Suprapubic skin (tissue), 3 donors: ENCODE results near the gene E2F4.

Source experiments
- EP300 ChIP-seq: sonication (generic); formaldehyde crosslinking; IDR thresholded peaks from one replicate; pipeline ENCODE4 v1.6.1; 2017; ENCODE audit warnings: antibody characterized with exemption
- POLR2A ChIP-seq, 2 donors: fragments of 450-650 bp; IDR thresholded peaks; one replicate each; pipeline ENCODE4 v1.6.1; 2017; ENCODE audit warnings: antibody characterized with exemption in 2 of 2, mild to moderate bottlenecking in 2 of 2, moderate library complexity in 2 of 2
- TF ChIP-seq, protein P1 (sequence below), 2 donors: fragments of 200-600 bp in 1 of 2; fragments of 450-650 bp in 1 of 2; sonication (generic) in 1 of 2; IDR thresholded peaks; one replicate each; pipeline ENCODE4 v1.5.1; 2016 to 2019; ENCODE audit warnings: antibody characterized with exemption in 2 of 2, mild to moderate bottlenecking in 1 of 2, moderate library complexity in 1 of 2

DNA sequence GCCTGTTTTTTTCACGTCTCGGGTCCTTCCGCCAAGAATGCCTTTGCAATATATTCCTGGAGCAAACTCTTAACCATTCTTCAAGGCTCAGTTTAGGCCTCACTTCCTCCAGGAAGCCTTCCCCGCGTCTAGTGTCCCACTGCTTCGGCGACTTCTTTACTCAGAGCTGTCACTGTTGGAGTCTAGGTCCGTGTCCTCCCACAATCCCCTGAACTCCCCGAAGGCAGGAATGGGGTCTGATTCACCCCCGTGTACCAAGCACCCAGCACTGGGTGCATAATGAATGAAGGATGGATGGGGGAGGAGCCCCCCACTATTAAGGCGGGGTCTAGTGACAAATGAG lies 8.7 kb upstream of the E2F4 start:
- TF ChIP-seq EP300 (no peak), POLR2A (IDR thresholded peaks at IDR 0.05) (no peak)
- TF ChIP-seq, protein P1, sequence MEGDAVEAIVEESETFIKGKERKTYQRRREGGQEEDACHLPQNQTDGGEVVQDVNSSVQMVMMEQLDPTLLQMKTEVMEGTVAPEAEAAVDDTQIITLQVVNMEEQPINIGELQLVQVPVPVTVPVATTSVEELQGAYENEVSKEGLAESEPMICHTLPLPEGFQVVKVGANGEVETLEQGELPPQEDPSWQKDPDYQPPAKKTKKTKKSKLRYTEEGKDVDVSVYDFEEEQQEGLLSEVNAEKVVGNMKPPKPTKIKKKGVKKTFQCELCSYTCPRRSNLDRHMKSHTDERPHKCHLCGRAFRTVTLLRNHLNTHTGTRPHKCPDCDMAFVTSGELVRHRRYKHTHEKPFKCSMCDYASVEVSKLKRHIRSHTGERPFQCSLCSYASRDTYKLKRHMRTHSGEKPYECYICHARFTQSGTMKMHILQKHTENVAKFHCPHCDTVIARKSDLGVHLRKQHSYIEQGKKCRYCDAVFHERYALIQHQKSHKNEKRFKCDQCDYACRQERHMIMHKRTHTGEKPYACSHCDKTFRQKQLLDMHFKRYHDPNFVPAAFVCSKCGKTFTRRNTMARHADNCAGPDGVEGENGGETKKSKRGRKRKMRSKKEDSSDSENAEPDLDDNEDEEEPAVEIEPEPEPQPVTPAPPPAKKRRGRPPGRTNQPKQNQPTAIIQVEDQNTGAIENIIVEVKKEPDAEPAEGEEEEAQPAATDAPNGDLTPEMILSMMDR (IDR thresholded peaks at IDR 0.05): no peak
